HFF-Myc (cell line): ENCODE data around the gene LMF2.
A peak's percentile ranks its signal among the peaks of the same experiment; 100 is the strongest.

ENCODE experiments used
- DNase-seq: peaks from one replicate; pipeline ENCODE4 v3.0.0-alpha.2; 2011; ENCODE audit warnings: low read depth; ENCODE audit errors: extremely low read depth
- H3K4me3 ChIP-seq: replicated peaks from 2 replicates; pipeline ENCODE4 v1.5.1; 2011; ENCODE audit warnings: low read depth, mild to moderate bottlenecking, control low read depth, low read length
- CTCF ChIP-seq: IDR thresholded peaks from 2 replicates; pipeline ENCODE4 v1.5.1; 2012; ENCODE audit warnings: mild to moderate bottlenecking, low read depth, low read length, control low read depth; ENCODE audit errors: missing control alignments

The LMF2 gene

GRCh38 chr22:50459016-50459415 lies 48.5 kb downstream of the LMF2 start:
- no peak for DNase-seq
- no peak overlapping the region for H3K4me3 ChIP-seq
- TF ChIP-seq CTCF: no peak

- no peak for DNase-seq
- TF ChIP-seq CTCF: peak; percentile 19
- H3K4me3 ChIP-seq: no peak overlapping the region
Observed at GRCh38 chr22:50456466-50457234, 50.9 kb downstream of the LMF2 start.

GRCh38 chr22:50456026-50456425 lies 51.5 kb downstream of the LMF2 start:
- no peak overlapping the region for H3K4me3 ChIP-seq
- DNase-seq: no peak
- no peak for TF ChIP-seq CTCF

- TF ChIP-seq CTCF: no peak
- no peak overlapping the region for H3K4me3 ChIP-seq
Observed at GRCh38 chr22:50455201-50455600, 52.3 kb downstream of the LMF2 start.

GRCh38 chr22:50454556-50455075 lies 52.9 kb downstream of the LMF2 start:
- no peak for TF ChIP-seq CTCF
- DNase-seq: no peak
- no peak overlapping the region for H3K4me3 ChIP-seq

More at GRCh38 chr22:50455201-50455600, 52.3 kb downstream of the LMF2 start:
- no peak for DNase-seq
